H7 (cell line): Measurements from ENCODE around the gene SFN. TPM values are rescaled to one million over a fixed set of nuclear protein-coding genes. Genes with fewer than 3 reads are reported as not detected.
A peak's percentile ranks its signal among the peaks of the same experiment; 100 is the strongest.
"Not testable (repeated sequence)": the region's sequence is repeated elsewhere in the genome, so short reads cannot be mapped to it uniquely, and the experiment has no call there.

ENCODE experiments used
- DNase-seq: peaks from one replicate; pipeline ENCODE4 v3.0.0; 2012
- H3K27me3 ChIP-seq: 2 replicates; pipeline ENCODE4 v1.6.0; 2011; ENCODE audit warnings: mild to moderate bottlenecking, low read length; ENCODE audit not compliant: control insufficient read depth, insufficient read depth
- H3K36me3 ChIP-seq: replicated peaks from 2 replicates; pipeline ENCODE4 v1.5.1; 2011; ENCODE audit warnings: low read length; ENCODE audit not compliant: control insufficient read depth, insufficient read depth
- H3K4me3 ChIP-seq: 2 replicates; pipeline ENCODE4 v1.5.1; 2011; ENCODE audit warnings: low read depth, mild to moderate bottlenecking, control low read depth, low read length, moderate library complexity; ENCODE audit not compliant: insufficient read depth
- total RNA-seq: library from RNA; depleted of rRNA; stranded (reverse); fragments of >200 nt; shearing (Covaris generic); gene quantifications from 2 replicates; pipeline ENCODE4 v1.2.3, GENCODE V29; 2014

The SFN gene
- total RNA-seq, 1 experiment from 2014 or later: 11.3 TPM

DNA sequence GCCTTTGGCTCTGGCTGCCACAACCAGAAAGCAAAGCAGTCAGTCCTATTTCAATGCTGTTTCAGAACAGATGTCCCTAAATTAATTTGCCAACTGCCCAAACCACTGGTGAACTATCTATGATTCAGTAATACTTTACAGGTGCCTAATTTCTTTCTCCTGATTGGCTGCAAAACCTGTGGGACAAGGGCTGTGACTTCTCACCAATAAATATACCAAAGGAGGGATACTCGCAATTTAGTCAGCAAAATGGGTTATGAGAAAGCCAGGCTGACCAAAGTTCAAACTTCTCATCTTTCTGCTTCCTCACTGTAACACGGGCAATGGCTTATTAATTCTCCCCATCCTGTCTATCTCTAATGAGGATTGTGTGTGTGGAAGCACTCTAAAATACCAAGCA, 14.4 kb downstream of the SFN start:
- H3K36me3 ChIP-seq: peaks cover 5% of the 10 kb centered on the region
- H3K4me3 ChIP-seq: no peak overlapping the region
- H3K27me3 ChIP-seq: no peaks in the 10 kb centered on the region
- DNase-seq: no peak

DNA sequence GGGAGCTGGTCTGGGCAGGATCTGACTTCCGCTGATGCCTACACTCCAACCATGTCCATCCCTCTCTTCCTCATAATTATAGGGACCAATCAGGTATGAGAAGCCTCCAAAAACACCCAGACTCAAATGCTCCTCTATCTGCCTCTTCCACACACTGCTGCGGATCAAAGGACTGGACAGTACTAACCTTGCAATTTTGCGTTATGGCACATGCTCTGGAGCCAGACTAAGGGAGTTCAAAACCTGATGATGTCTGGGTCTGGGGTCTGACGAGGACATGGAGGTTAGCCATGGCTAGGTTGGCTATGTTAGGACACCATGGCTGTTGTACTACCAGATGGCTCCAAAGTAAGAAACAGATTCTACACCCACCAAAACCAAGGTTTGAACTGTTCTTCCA, 16.8 kb downstream of the SFN start:
- Histone ChIP-seq H3K4me3 (no peak overlapping the region), H3K27me3 (no peaks in the 10 kb centered on the region), H3K36me3 (peaks cover 19% of the 10 kb centered on the region)
- DNase-seq: no peak

GRCh38 chr1:26881611-26882010, 18.7 kb downstream of the SFN start:
- DNase-seq, H3K27me3 ChIP-seq, H3K4me3 ChIP-seq: not testable (repeated sequence)
- H3K36me3 ChIP-seq: peaks cover 31% of the 10 kb centered on the region

DNA sequence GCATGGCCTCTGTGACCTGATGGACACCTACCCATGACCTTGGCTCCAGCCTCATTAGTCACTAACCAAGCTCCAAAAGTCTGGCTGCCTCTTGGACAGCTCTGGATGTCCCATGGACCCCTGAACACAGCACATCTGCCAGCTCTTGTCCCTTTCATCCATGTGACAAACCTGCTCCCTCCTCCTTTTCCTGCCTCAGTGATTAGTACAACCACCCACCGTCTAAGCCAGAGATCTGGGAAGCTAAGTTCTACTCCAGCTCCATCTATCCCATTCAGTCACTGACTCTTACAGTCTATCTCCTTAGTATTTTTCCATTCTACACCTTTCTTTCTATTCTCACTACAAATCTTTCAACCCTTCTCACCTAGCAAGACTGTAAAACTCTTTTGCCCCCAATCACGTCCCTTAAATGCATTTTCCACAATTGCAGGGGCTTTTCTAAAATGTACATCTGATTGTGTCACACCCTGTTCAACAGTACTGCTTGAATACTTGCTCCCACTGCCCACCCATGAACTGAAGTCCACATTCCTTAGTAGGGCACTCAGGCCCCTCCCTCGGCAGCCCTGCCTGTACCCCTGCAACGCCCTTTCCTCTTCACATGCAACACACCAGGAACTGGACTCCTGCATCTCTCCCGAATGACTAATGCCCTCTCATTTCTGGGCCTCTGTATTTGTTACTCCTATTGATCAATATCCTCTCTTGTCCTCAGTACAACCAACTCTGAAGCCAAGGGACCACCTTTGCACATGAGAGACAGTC, 19.9 kb downstream of the SFN start:
- Histone ChIP-seq H3K27me3 (no peaks in the 10 kb centered on the region), H3K36me3 (peaks cover 30% of the 10 kb centered on the region), H3K4me3 (no peak overlapping the region)
- DNase-seq: no peak

- Histone ChIP-seq H3K36me3 (peaks cover 31% of the 10 kb centered on the region), H3K4me3 (no peak overlapping the region), H3K27me3 (no peaks in the 10 kb centered on the region)
- peak; percentile 61 for DNase-seq
These were observed 24.2 kb downstream of the SFN start for GRCh38 chr1:26887125-26887524.

- no peak for DNase-seq
- Histone ChIP-seq H3K27me3 (no peaks in the 10 kb centered on the region), H3K36me3 (peaks cover 27% of the 10 kb centered on the region), H3K4me3 (no peak overlapping the region)
These were observed 25.3 kb downstream of the SFN start for GRCh38 chr1:26888231-26888630.

DNA sequence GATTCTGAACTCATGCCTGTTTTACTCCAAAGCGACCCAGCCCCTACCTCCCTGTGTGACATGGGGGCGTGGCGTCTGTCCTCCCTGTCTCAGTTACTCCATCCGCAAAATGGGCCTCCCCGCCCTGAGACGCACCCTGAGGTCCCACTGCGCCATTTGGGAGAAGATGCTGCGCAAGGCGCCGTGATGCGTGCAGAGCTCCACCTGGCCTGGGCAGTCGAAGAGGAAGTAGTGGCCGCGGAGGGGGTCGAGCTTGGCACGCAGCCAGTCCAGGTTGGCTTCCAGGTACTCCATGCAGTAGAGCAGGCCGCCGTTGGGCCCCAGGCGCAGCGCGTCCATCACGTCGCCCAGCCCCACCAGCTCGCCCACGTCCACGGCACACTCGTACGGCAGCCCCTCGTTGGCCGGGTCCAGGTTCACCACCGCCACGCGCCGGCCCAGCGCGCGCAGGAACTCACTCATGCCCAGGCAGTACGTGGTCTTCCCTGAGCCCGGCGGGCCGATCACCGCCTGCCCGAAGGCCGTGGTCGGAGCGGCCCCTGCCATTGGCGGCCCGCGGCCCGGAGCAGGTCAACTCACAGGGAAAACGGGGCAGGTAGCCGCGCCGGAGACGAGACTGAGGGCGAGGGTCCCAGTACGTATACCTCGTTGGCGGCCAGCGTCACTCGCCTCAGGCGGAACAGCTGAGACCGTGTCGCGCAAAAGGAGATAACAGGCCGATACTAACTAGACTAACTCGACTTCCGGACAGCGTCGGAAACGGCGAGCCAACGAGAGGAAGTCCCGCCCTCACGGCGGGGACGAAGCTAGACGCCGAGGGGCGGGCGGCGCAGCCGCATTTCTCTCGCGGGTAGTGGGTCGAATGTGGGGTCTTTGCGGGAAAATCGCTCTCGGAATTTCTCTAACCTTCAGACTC, 26.9 kb downstream of the SFN start, which contains the start of gene GPN2:
TSS of gene GPN2 (minus strand) at position 733 of the 916 bp plus-strand sequence. CDS start at position 546, 187 bp downstream.
- Histone ChIP-seq H3K27me3 (no peaks in the 10 kb centered on the region), H3K36me3 (peaks cover 22% of the 10 kb centered on the region), H3K4me3 (peak within 1 kb of the TSS; percentile 99)
- DNase-seq: peak; percentile 94

- Histone ChIP-seq H3K27me3 (no peaks in the 10 kb centered on the region), H3K36me3 (peaks cover 18% of the 10 kb centered on the region), H3K4me3 (peak overlapping the region; percentile 99)
- DNase-seq: no peak
These were observed 27.5 kb downstream of the SFN start for GRCh38 chr1:26890467-26890796.

- no peak for DNase-seq
- H3K36me3 ChIP-seq: peaks cover 10% of the 10 kb centered on the region
- H3K27me3 ChIP-seq: no peaks in the 10 kb centered on the region
- no peak overlapping the region for H3K4me3 ChIP-seq
These were observed 31.3 kb downstream of the SFN start for GRCh38 chr1:26894263-26894662.

DNA sequence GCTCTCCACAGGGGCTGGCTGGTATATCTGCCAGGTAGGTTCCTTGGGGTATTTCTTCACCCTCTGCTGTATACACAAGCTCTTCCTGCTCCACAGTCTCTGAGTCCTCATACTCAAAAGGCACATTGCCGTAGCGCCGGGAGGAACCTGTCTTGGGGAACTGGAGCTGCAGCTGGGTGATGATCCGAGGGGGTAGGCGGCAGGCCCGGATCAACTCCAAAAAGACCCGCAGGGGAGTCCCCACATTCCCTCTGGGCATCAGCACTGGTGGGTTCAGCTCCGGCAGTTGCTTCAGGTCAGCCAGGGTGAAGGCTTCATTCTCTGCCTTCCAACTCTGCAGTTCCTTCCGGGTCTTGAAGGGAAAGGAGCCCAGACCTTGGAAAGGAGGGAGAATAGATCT, 34.4 kb downstream of the SFN start:
- DNase-seq: no peak
- Histone ChIP-seq H3K4me3 (no peak overlapping the region), H3K27me3 (no peaks in the 10 kb centered on the region), H3K36me3 (peaks cover 10% of the 10 kb centered on the region)

GRCh38 chr1:26900001-26900814, 37.3 kb downstream of the SFN start, which contains the start of gene GPATCH3:
Gene GPATCH3, minus strand, starts transcription at chr1:26900467. Its CDS starts 25 bp downstream, at chr1:26900442.
- Histone ChIP-seq H3K27me3 (no peaks in the 10 kb centered on the region), H3K4me3 (peak within 1 kb of the TSS; percentile 88), H3K36me3 (peaks cover 5% of the 10 kb centered on the region)
- peak; percentile 94 for DNase-seq

DNA sequence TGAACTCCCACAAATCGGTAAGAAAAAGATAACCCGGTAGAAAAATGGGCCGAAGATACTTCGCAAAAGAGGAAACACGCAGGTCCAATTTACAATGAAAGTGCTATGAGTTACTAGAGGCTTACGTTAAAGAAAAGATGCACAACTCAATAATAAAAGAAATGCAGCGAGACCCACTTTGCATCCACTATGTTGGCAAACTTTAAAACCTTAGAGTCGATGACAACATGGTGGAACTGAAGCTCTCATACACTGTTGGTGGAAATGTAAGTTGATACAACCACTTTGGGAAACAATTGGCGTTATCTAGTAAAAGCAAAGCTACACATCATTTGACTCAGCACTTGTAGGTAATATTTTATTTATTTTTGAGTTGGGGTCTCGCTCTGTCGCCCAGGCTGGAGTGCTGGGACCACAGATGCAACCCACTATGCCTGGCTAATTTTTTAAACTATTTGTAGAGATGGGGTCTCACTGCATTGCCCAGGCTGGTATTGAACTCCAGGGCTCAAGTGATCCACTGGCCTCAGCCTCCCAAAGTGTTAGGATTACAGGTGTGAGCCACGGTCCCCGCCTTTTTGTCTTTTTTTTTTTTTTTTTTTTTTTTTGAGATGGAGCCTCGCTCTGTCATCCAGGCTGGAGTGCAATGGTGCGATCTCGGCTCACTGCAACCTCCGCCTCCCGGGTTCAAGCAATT, 38.0 kb downstream of the SFN start:
- H3K36me3 ChIP-seq: peaks cover 4% of the 10 kb centered on the region
- peak overlapping the region; percentile 88 for H3K4me3 ChIP-seq
- no peak for DNase-seq
- no peaks in the 10 kb centered on the region for H3K27me3 ChIP-seq

GRCh38 chr1:26907071-26907917, 44.3 kb downstream of the SFN start:
- no peak for DNase-seq
- Histone ChIP-seq H3K27me3 (no peaks in the 10 kb centered on the region), H3K36me3 (no peaks in the 10 kb centered on the region), H3K4me3 (no peak overlapping the region)
